ENCODE data around the gene AADACL2.
"Not testable (repeated sequence)": the region's sequence is repeated elsewhere in the genome, so short reads cannot be mapped to it uniquely, and the experiment has no call there.

AADACL2 gene

DNA sequence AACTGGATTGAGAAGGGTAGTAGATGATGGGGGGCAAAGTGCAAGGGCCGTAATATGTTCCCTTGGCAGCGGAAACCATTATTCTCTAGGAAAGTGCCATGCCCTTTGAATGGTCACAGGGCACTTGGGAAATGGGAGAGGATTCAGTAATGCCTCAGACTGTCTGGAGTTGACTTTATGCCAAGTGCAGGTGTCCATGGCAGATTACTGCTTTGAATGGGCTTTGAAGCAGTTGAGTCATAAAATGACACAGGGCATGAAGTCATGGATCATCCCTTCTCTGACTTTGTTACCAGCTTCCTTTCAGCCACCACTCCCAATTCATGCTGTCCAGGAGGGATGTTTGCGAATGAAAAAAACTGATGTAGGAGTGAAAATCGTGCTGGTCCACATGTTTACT lies 20.1 kb downstream of the AADACL2 start:
- Histone ChIP-seq H3K27me3 (ENCODE audit: control insufficient read depth in 5 of 5, insufficient read depth in 4 of 5, low read length in 5 of 5) (no peaks in the 10 kb centered on the region), H3K9ac (ENCODE audit: low read length in 5 of 5) (no peak overlapping the region), H3K27ac (ENCODE audit: low read depth, low read length) (no peak overlapping the region), H3K4me3 (ENCODE audit: low read depth in 1 of 5, low read length in 5 of 5) (no peak overlapping the region), H3K36me3 (ENCODE audit: control insufficient read depth in 5 of 5, insufficient read depth in 5 of 5, low read length in 5 of 5) (no peaks in the 10 kb centered on the region), H3K4me1 (ENCODE audit: control insufficient read depth in 5 of 5, insufficient read depth in 5 of 5, low read length in 5 of 5) (peaks cover 0 to 11% (median 6%) of the 10 kb centered on the region in 5 donors), H3K9me3 (ENCODE audit: control insufficient read depth in 5 of 5, low read length in 5 of 5) (no peaks in the 10 kb centered on the region)

DNA sequence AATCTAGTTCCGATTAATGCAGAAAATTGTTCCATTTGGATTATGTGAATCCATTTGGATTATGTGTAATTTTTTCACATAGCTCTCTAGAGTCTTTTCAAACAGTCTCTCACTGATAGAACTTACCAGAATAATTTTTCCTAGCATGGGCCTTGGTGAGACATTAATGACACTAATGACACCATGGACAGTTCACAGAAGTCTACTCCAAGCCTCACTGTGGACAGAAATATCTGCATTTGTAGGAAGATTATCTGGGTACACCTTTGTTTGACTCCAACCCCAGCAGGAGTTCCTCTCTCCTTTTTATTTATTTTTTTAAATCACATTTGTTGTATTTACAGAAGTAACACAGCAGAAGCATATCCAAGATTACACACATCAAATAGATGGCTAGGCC lies 27.9 kb downstream of the AADACL2 start:
- no peaks in the 10 kb centered on the region for H3K9me3 ChIP-seq (ENCODE audit: control insufficient read depth in 5 of 5, low read length in 5 of 5)
- H3K4me1 ChIP-seq (ENCODE audit: control insufficient read depth in 5 of 5, insufficient read depth in 5 of 5, low read length in 5 of 5): no peaks in the 10 kb centered on the region
- H3K27me3 ChIP-seq (ENCODE audit: control insufficient read depth in 5 of 5, insufficient read depth in 4 of 5, low read length in 5 of 5): no peaks in the 10 kb centered on the region
- H3K27ac ChIP-seq (ENCODE audit: low read depth, low read length): no peak overlapping the region
- H3K36me3 ChIP-seq (ENCODE audit: control insufficient read depth in 5 of 5, insufficient read depth in 5 of 5, low read length in 5 of 5): no peaks in the 10 kb centered on the region
- H3K4me3 ChIP-seq (ENCODE audit: low read depth in 1 of 5, low read length in 5 of 5): no peak overlapping the region
- no peak overlapping the region for H3K9ac ChIP-seq (ENCODE audit: low read length in 5 of 5)

GRCh38 chr3:151764699-151765098 lies 31.0 kb downstream of the AADACL2 start:
- H3K4me1 ChIP-seq (ENCODE audit: control insufficient read depth in 5 of 5, insufficient read depth in 5 of 5, low read length in 5 of 5); H3K27ac ChIP-seq (ENCODE audit: low read depth, low read length); H3K9ac ChIP-seq (ENCODE audit: low read length in 5 of 5); H3K36me3 ChIP-seq (ENCODE audit: control insufficient read depth in 5 of 5, insufficient read depth in 5 of 5, low read length in 5 of 5); H3K9me3 ChIP-seq (ENCODE audit: control insufficient read depth in 5 of 5, low read length in 5 of 5); H3K4me3 ChIP-seq (ENCODE audit: low read depth in 1 of 5, low read length in 5 of 5); H3K27me3 ChIP-seq (ENCODE audit: control insufficient read depth in 5 of 5, insufficient read depth in 4 of 5, low read length in 5 of 5): not testable (repeated sequence)

DNA sequence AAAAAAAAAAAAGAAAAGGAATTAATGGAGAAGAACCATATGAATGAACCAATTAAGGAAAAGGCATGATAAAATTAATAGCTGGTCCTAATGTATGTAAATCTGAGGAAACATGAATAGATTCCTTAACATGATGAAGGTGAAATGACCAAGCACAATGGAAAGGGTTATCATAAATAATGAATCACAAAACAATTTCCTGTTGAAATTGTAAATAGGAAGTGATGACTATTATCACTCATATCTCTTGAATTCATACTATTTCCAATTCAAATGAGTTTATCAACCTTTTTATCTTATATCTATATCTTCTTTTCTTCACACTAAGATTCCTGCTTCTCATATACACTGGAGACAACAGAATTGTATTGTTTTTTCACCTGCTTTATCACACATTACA lies 32.0 kb downstream of the AADACL2 start:
- H3K36me3 ChIP-seq (ENCODE audit: control insufficient read depth in 5 of 5, insufficient read depth in 5 of 5, low read length in 5 of 5): no peaks in the 10 kb centered on the region

DNA sequence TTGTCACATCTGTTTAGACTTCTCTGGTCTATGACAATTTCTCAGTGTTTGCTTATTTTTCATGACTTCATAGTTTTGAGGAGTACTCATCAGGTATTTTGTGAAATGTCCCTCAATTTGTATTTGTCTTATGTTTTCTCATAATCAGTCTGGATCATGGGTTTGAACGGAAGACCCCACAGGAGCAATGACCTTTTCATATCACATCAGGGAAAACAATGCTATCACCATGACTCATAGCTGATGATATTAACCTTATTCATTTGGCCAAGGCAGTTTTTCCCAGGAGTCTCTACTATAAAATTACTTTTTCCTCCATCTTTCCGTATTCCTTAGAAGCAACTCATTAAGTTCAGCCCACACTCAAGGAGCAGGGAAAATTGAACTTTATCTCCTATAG lies 32.7 kb downstream of the AADACL2 start:
- H3K4me1 ChIP-seq (ENCODE audit: control insufficient read depth in 5 of 5, insufficient read depth in 5 of 5, low read length in 5 of 5): peaks cover 3 to 22% (median 18%) of the 10 kb centered on the region in 5 donors
- no peaks in the 10 kb centered on the region for H3K36me3 ChIP-seq (ENCODE audit: control insufficient read depth in 5 of 5, insufficient read depth in 5 of 5, low read length in 5 of 5)
- peak overlapping the region; percentile 18 for H3K27ac ChIP-seq (ENCODE audit: low read depth, low read length)
- no peaks in the 10 kb centered on the region for H3K27me3 ChIP-seq (ENCODE audit: control insufficient read depth in 5 of 5, insufficient read depth in 4 of 5, low read length in 5 of 5)
- H3K9me3 ChIP-seq (ENCODE audit: control insufficient read depth in 5 of 5, low read length in 5 of 5): no peaks in the 10 kb centered on the region
- no peak overlapping the region for H3K4me3 ChIP-seq (ENCODE audit: low read depth in 1 of 5, low read length in 5 of 5)
- H3K9ac ChIP-seq (ENCODE audit: low read length in 5 of 5): no peak overlapping the region

More for the DNA sequence above, 32.0 kb downstream of the AADACL2 start:
- H3K4me3 ChIP-seq (ENCODE audit: low read depth in 1 of 5, low read length in 5 of 5): no peak overlapping the region
- no peaks in the 10 kb centered on the region for H3K27me3 ChIP-seq (ENCODE audit: control insufficient read depth in 5 of 5, insufficient read depth in 4 of 5, low read length in 5 of 5)
- peaks cover under 1 to 14% (median 11%) of the 10 kb centered on the region in 5 donors for H3K4me1 ChIP-seq (ENCODE audit: control insufficient read depth in 5 of 5, insufficient read depth in 5 of 5, low read length in 5 of 5)
- no peaks in the 10 kb centered on the region for H3K9me3 ChIP-seq (ENCODE audit: control insufficient read depth in 5 of 5, low read length in 5 of 5)
- no peak overlapping the region for H3K27ac ChIP-seq (ENCODE audit: low read depth, low read length)
- no peak overlapping the region for H3K9ac ChIP-seq (ENCODE audit: low read length in 5 of 5)

DNA sequence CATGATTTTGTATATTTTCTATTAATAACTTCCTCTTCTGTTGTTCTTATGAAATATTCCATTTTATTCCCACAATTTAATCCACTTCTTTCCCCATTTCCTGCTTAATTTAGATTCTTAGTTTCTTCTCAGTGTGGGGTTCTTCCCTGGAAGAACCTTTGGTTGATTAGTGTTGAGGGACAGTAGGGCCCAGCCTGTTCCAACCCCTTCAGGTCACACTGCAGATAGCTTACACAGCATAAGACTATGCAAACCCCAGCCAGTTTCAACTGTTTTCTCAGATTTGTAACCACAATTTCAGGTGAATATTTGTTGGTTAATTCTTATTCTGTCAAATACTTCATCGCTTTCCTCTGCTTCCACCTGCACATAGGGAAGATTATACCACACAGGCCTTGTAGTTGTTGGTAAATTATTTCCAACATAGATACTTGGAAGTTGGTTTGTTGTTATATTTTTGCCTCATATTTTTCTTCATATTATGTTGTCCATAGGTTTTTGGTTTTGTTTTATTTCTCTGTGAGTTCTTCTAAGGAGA lies 34.7 kb downstream of the AADACL2 start:
- H3K27me3 ChIP-seq (ENCODE audit: control insufficient read depth in 5 of 5, insufficient read depth in 4 of 5, low read length in 5 of 5): no peaks in the 10 kb centered on the region
- no peaks in the 10 kb centered on the region for H3K9me3 ChIP-seq (ENCODE audit: control insufficient read depth in 5 of 5, low read length in 5 of 5)
- H3K27ac ChIP-seq (ENCODE audit: low read depth, low read length): peak overlapping the region; percentile 92
- H3K36me3 ChIP-seq (ENCODE audit: control insufficient read depth in 5 of 5, insufficient read depth in 5 of 5, low read length in 5 of 5): no peaks in the 10 kb centered on the region
- H3K4me1 ChIP-seq (ENCODE audit: control insufficient read depth in 5 of 5, insufficient read depth in 5 of 5, low read length in 5 of 5): peaks cover 3 to 31% (median 24%) of the 10 kb centered on the region in 5 donors
- no peak overlapping the region for H3K9ac ChIP-seq (ENCODE audit: low read length in 5 of 5)
- H3K4me3 ChIP-seq (ENCODE audit: low read depth in 1 of 5, low read length in 5 of 5): no peak overlapping the region

DNA sequence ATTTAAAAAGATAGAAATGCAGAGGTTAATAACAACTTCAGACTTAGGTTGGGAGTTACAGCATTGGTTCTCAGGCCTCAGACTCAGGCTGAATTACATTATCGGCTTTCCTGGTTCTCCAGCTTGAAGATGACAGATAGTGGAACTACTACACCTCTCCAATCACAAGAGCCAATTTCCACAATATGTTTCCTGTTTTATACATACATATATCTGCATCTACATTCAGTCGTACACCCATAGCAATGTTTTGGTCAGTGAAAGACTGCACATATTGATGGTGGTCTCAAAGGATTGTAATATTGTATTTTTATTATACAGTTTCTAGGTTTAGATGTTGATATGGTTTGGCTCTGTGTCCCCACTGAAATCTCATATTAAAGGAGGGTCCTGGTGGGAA lies 35.4 kb downstream of the AADACL2 start:
- Histone ChIP-seq H3K9me3 (ENCODE audit: control insufficient read depth in 5 of 5, low read length in 5 of 5) (no peaks in the 10 kb centered on the region), H3K4me1 (ENCODE audit: control insufficient read depth in 5 of 5, insufficient read depth in 5 of 5, low read length in 5 of 5) (peaks cover 3 to 31% (median 24%) of the 10 kb centered on the region in 5 donors), H3K27ac (ENCODE audit: low read depth, low read length) (peak overlapping the region; percentile 92), H3K4me3 (ENCODE audit: low read depth in 1 of 5, low read length in 5 of 5) (no peak overlapping the region), H3K36me3 (ENCODE audit: control insufficient read depth in 5 of 5, insufficient read depth in 5 of 5, low read length in 5 of 5) (no peaks in the 10 kb centered on the region), H3K9ac (ENCODE audit: low read length in 5 of 5) (no peak overlapping the region), H3K27me3 (ENCODE audit: control insufficient read depth in 5 of 5, insufficient read depth in 4 of 5, low read length in 5 of 5) (no peaks in the 10 kb centered on the region)

DNA sequence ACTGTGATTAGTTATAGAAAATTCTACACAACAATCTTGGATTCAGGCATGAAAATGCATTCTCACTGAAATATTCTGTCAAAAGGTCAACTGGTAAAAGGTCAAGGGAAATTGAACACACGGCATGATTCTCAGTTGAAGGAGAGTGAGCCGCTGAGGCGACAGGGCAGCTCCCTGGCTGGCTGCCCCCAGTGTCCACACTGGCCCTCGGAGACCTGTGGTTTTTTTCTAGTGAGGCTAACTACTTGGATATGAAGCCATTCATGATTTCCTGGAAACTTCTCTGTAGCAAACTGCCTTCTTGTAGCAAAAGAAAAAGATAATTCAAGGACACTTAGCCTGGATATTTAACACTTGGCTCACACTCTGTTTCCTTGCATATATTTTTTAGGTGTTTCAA lies 37.2 kb downstream of the AADACL2 start:
- H3K36me3 ChIP-seq (ENCODE audit: control insufficient read depth in 5 of 5, insufficient read depth in 5 of 5, low read length in 5 of 5): no peaks in the 10 kb centered on the region
- no peaks in the 10 kb centered on the region for H3K9me3 ChIP-seq (ENCODE audit: control insufficient read depth in 5 of 5, low read length in 5 of 5)
- H3K9ac ChIP-seq (ENCODE audit: low read length in 5 of 5): peak overlapping the region in 3 of 5 donors; percentile 11 to 56 (median 52)
- peaks cover 3 to 31% (median 24%) of the 10 kb centered on the region in 5 donors for H3K4me1 ChIP-seq (ENCODE audit: control insufficient read depth in 5 of 5, insufficient read depth in 5 of 5, low read length in 5 of 5)
- no peaks in the 10 kb centered on the region for H3K27me3 ChIP-seq (ENCODE audit: control insufficient read depth in 5 of 5, insufficient read depth in 4 of 5, low read length in 5 of 5)
- H3K27ac ChIP-seq (ENCODE audit: low read depth, low read length): peak overlapping the region; percentile 92
- peak overlapping the region in 1 of 5 donors; percentile 2 for H3K4me3 ChIP-seq (ENCODE audit: low read depth in 1 of 5, low read length in 5 of 5)

GRCh38 chr3:151772825-151773480 lies 39.2 kb downstream of the AADACL2 start:
- H3K4me1 ChIP-seq (ENCODE audit: control insufficient read depth in 5 of 5, insufficient read depth in 5 of 5, low read length in 5 of 5): peaks cover 3 to 32% (median 24%) of the 10 kb centered on the region in 5 donors
- H3K36me3 ChIP-seq (ENCODE audit: control insufficient read depth in 5 of 5, insufficient read depth in 5 of 5, low read length in 5 of 5): no peaks in the 10 kb centered on the region
- H3K4me3 ChIP-seq (ENCODE audit: low read depth in 1 of 5, low read length in 5 of 5): no peak overlapping the region
- H3K27me3 ChIP-seq (ENCODE audit: control insufficient read depth in 5 of 5, insufficient read depth in 4 of 5, low read length in 5 of 5): no peaks in the 10 kb centered on the region
- H3K9me3 ChIP-seq (ENCODE audit: control insufficient read depth in 5 of 5, low read length in 5 of 5): no peaks in the 10 kb centered on the region
- H3K27ac ChIP-seq (ENCODE audit: low read depth, low read length): peak overlapping the region; percentile 14
- H3K9ac ChIP-seq (ENCODE audit: low read length in 5 of 5): no peak overlapping the region

DNA sequence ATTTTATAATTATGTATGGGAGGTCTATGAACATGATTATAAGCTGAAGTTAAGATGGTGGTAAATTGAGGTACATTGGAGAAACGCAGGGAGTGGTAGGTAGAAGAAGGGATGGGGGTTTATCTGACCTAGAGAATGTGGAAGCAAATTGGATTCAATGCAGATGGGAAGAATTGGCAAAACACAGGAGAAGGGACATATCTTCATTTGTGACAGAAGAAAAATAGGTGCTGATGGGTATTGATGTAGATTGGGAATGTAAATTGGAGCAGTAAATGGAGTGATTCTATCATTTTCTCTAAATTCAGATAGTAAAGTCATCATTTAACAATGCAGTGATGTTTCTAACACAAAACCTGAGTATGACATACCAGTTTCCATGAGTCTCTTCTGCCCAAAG lies 40.5 kb downstream of the AADACL2 start:
- Histone ChIP-seq H3K4me3 (ENCODE audit: low read depth in 1 of 5, low read length in 5 of 5) (no peak overlapping the region), H3K27ac (ENCODE audit: low read depth, low read length) (no peak overlapping the region), H3K9ac (ENCODE audit: low read length in 5 of 5) (no peak overlapping the region), H3K4me1 (ENCODE audit: control insufficient read depth in 5 of 5, insufficient read depth in 5 of 5, low read length in 5 of 5) (peaks cover 3 to 31% (median 24%) of the 10 kb centered on the region in 5 donors), H3K27me3 (ENCODE audit: control insufficient read depth in 5 of 5, insufficient read depth in 4 of 5, low read length in 5 of 5) (no peaks in the 10 kb centered on the region), H3K9me3 (ENCODE audit: control insufficient read depth in 5 of 5, low read length in 5 of 5) (no peaks in the 10 kb centered on the region), H3K36me3 (ENCODE audit: control insufficient read depth in 5 of 5, insufficient read depth in 5 of 5, low read length in 5 of 5) (no peaks in the 10 kb centered on the region)

All from subcutaneous abdominal adipose tissue (tissue), 5 donors.